HEK293T (cell line): ENCODE results near the gene ANO10.

ENCODE experiments used
- ARNT ChIP-seq: fragments of 450-650 bp; IDR thresholded peaks from 2 replicates; pipeline ENCODE4 v1.6.1; 2017; ENCODE audit warnings: mild to moderate bottlenecking
- ELF4 ChIP-seq: fragments of 450-650 bp; IDR thresholded peaks from 2 replicates; pipeline ENCODE4 v1.6.1; 2017; ENCODE audit warnings: antibody characterized with exemption
- FOXA1 ChIP-seq: fragments of 450-650 bp; IDR thresholded peaks from 2 replicates; pipeline ENCODE4 v1.6.1; 2016; ENCODE audit warnings: mild to moderate bottlenecking
- FOXK2 ChIP-seq: fragments of 450-650 bp; IDR thresholded peaks from 2 replicates; pipeline ENCODE4 v1.6.1; 2016; ENCODE audit warnings: mild to moderate bottlenecking
- NFRKB ChIP-seq: fragments of 450-650 bp; IDR thresholded peaks from 2 replicates; pipeline ENCODE4 v1.6.1; 2016; ENCODE audit warnings: mild to moderate bottlenecking, moderate library complexity
- PKNOX1 ChIP-seq: fragments of 450-650 bp; IDR thresholded peaks from 2 replicates; pipeline ENCODE4 v1.6.1; 2016
- SP1 ChIP-seq: fragments of 450-650 bp; IDR thresholded peaks from 2 replicates; pipeline ENCODE4 v1.6.1; 2017
- SUZ12 ChIP-seq: fragments of 450-650 bp; IDR thresholded peaks from 2 replicates; pipeline ENCODE4 v1.6.1; 2016; ENCODE audit warnings: mild to moderate bottlenecking
- TARDBP ChIP-seq: fragments of 450-650 bp; IDR thresholded peaks from 2 replicates; pipeline ENCODE4 v1.6.1; 2016
- ZNF384 ChIP-seq: fragments of 450-650 bp; IDR thresholded peaks from 2 replicates; pipeline ENCODE4 v1.6.1; 2016

GRCh38 chr3:43331381-43331780 lies 290.4 kb downstream of the ANO10 start:
- TF ChIP-seq ARNT: no peak
- TF ChIP-seq ZNF384: no peak
- TF ChIP-seq FOXK2: no peak
- no peak for TF ChIP-seq TARDBP
- TF ChIP-seq SP1: no peak
- no peak for TF ChIP-seq SUZ12
- no peak for TF ChIP-seq NFRKB
- TF ChIP-seq PKNOX1: no peak
- no peak for TF ChIP-seq ELF4
- TF ChIP-seq FOXA1: no peak
